ENCODE data around the gene MPP2. TPM values are rescaled to one million over a fixed set of nuclear protein-coding genes. Genes with fewer than 3 reads are reported as not detected.

Gene MPP2
- total and polyA plus RNA-seq, 2 donors from 2014 or later, result 1.2 to 2.7 TPM

DNA sequence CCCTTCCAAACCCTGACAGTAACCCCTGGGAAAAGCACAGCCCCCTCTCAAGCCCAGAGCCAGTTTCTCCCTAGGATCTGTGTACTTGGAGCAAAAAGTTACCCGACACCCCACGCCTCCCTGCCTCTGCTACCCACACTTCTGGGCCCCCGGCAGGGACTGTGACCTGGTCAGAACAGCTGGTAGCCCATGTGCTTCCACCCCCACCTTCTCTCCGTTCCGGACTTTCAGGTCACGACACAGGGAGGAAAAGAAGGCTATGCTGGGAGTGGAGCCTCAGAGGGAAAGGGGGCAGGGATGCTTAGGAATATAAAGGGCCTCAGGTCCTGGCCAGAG, 28.6 kb upstream of the MPP2 start:
- peak in 4 of 5 donors; percentile 83 to 90 (median 86) for DNase-seq
- Histone ChIP-seq H3K36me3 (ENCODE audit: control insufficient read depth in 2 of 3, insufficient read depth in 3 of 3, low read length in 3 of 3) (no peaks in the 10 kb centered on the region), H3K27ac (ENCODE audit: low read depth in 2 of 2, low read length in 2 of 2) (no peak overlapping the region), H3K4me3 (ENCODE audit: low read length in 3 of 3) (no peak overlapping the region), H3K27me3 (ENCODE audit: control insufficient read depth, insufficient read depth, low read length) (no peaks in the 10 kb centered on the region), H3K9me3 (ENCODE audit: control insufficient read depth in 2 of 3, insufficient read depth in 1 of 3, low read length in 3 of 3) (no peaks in the 10 kb centered on the region), H3K9ac (ENCODE audit: low read length in 3 of 3) (no peak overlapping the region), H3K4me1 (ENCODE audit: control insufficient read depth in 2 of 3, insufficient read depth in 2 of 3, low read depth in 1 of 3, low read length in 3 of 3) (peaks cover 0 to 15% (median 0%) of the 10 kb centered on the region in 3 donors)
- FAIRE-seq, result no peak
- intact Hi-C loops (cut with DNase I), result no loop called here
- TF ChIP-seq, protein P1, sequence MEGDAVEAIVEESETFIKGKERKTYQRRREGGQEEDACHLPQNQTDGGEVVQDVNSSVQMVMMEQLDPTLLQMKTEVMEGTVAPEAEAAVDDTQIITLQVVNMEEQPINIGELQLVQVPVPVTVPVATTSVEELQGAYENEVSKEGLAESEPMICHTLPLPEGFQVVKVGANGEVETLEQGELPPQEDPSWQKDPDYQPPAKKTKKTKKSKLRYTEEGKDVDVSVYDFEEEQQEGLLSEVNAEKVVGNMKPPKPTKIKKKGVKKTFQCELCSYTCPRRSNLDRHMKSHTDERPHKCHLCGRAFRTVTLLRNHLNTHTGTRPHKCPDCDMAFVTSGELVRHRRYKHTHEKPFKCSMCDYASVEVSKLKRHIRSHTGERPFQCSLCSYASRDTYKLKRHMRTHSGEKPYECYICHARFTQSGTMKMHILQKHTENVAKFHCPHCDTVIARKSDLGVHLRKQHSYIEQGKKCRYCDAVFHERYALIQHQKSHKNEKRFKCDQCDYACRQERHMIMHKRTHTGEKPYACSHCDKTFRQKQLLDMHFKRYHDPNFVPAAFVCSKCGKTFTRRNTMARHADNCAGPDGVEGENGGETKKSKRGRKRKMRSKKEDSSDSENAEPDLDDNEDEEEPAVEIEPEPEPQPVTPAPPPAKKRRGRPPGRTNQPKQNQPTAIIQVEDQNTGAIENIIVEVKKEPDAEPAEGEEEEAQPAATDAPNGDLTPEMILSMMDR (IDR thresholded peaks at IDR 0.05; ENCODE audit: borderline replicate concordance, extremely low read depth, insufficient read depth), result no peak

DNA sequence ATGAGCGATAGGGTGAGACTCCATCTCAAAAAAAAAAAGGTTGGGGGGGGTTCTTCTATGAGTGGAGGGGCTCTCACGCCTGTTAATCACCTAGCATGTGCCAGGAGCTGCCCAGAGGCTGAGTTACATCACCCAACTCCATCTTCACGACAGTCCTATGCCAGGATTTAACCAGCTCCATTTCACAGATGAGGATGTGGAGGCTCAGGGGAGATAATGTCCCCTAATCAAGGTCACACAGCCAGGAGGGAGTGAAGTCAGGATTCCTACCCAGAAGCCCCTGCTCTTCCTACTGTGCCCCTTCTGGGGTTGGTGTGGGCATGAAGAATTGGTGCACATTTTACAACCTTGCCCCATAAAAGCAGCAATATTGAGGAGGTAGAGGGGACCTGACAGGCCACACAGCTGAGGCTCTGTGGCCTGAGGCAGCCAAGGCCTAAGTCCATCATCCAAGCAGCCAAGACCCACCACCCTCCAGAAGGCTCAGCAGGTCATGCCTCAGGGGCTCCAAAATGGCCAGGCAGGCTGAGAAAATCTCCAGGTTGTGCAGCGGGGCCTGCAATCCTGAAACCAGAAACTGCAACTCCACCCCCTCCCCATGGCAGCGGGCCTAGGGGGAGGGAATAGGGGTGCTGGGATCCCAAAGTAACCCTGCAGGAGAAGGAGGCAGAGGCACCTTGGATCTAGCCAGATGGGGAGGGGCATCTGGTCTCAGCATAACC, 28.0 kb upstream of the MPP2 start:
- FAIRE-seq (no peak), DNase-seq (peak; percentile 24 to 86 (median 78))
- TF ChIP-seq, protein P1 (IDR thresholded peaks at IDR 0.05; ENCODE audit: borderline replicate concordance, extremely low read depth, insufficient read depth), result no peak
- H3K9ac ChIP-seq (ENCODE audit: low read length in 3 of 3), result no peak overlapping the region
- no peaks in the 10 kb centered on the region for H3K9me3 ChIP-seq (ENCODE audit: control insufficient read depth in 2 of 3, insufficient read depth in 1 of 3, low read length in 3 of 3)
- no peaks in the 10 kb centered on the region for H3K36me3 ChIP-seq (ENCODE audit: control insufficient read depth in 2 of 3, insufficient read depth in 3 of 3, low read length in 3 of 3)
- no peak overlapping the region for H3K27ac ChIP-seq (ENCODE audit: low read depth in 2 of 2, low read length in 2 of 2)
- H3K27me3 ChIP-seq (ENCODE audit: control insufficient read depth, insufficient read depth, low read length), result no peaks in the 10 kb centered on the region
- H3K4me1 ChIP-seq (ENCODE audit: control insufficient read depth in 2 of 3, insufficient read depth in 2 of 3, low read depth in 1 of 3, low read length in 3 of 3), result peaks cover 0 to 18% (median 0%) of the 10 kb centered on the region in 3 donors
- H3K4me3 ChIP-seq (ENCODE audit: low read length in 3 of 3), result no peak overlapping the region
- intact Hi-C loops (cut with DNase I), result no loop called here

DNA sequence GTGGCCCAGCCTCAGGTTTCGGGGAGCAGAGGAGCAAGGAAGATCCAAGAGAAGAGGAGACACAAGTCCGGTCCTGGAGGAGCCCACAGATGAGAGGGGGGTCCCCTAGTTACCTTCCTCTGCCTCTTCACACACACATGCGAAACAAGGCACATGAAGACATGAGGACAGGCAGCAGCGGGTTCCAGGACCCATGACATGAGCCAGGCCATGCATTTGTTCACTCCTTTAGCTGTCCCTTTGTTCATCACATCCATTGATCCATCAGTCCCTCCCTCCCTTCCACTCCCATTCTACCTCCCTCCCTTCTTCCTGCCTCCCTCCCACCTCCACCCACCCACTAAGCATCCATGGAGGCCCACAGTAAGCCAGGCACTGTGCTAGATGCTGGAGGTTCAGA, 25.6 kb upstream of the MPP2 start:
- H3K36me3 ChIP-seq (ENCODE audit: control insufficient read depth in 2 of 3, insufficient read depth in 3 of 3, low read length in 3 of 3), result no peaks in the 10 kb centered on the region
- H3K4me3 ChIP-seq (ENCODE audit: low read length in 3 of 3), result no peak overlapping the region
- no peaks in the 10 kb centered on the region for H3K27me3 ChIP-seq (ENCODE audit: control insufficient read depth, insufficient read depth, low read length)
- H3K27ac ChIP-seq (ENCODE audit: low read depth in 2 of 2, low read length in 2 of 2), result peak overlapping the region in 1 of 2 donors; percentile 28
- DNase-seq (no peak), FAIRE-seq (no peak)
- intact Hi-C loops (cut with DNase I), result no loop called here
- H3K9me3 ChIP-seq (ENCODE audit: control insufficient read depth in 2 of 3, insufficient read depth in 1 of 3, low read length in 3 of 3), result no peaks in the 10 kb centered on the region
- peaks cover 0 to 18% (median 0%) of the 10 kb centered on the region in 3 donors for H3K4me1 ChIP-seq (ENCODE audit: control insufficient read depth in 2 of 3, insufficient read depth in 2 of 3, low read depth in 1 of 3, low read length in 3 of 3)
- no peak overlapping the region for H3K9ac ChIP-seq (ENCODE audit: low read length in 3 of 3)
- TF ChIP-seq, protein P1 (IDR thresholded peaks at IDR 0.05; ENCODE audit: borderline replicate concordance, extremely low read depth, insufficient read depth), result no peak
